HG02571 (cell line): ENCODE results near the gene FOSL1.
A peak's percentile ranks its signal among the peaks of the same experiment; 100 is the strongest.

Experiments
- ATAC-seq: cut with Tn5 transposase; IDR thresholded peaks from one replicate; pipeline ENCODE4 v1.9.1; 2021; ENCODE audit warnings: mild to moderate bottlenecking, moderate library complexity; ENCODE audit not compliant: unreplicated experiment

The FOSL1 gene

DNA sequence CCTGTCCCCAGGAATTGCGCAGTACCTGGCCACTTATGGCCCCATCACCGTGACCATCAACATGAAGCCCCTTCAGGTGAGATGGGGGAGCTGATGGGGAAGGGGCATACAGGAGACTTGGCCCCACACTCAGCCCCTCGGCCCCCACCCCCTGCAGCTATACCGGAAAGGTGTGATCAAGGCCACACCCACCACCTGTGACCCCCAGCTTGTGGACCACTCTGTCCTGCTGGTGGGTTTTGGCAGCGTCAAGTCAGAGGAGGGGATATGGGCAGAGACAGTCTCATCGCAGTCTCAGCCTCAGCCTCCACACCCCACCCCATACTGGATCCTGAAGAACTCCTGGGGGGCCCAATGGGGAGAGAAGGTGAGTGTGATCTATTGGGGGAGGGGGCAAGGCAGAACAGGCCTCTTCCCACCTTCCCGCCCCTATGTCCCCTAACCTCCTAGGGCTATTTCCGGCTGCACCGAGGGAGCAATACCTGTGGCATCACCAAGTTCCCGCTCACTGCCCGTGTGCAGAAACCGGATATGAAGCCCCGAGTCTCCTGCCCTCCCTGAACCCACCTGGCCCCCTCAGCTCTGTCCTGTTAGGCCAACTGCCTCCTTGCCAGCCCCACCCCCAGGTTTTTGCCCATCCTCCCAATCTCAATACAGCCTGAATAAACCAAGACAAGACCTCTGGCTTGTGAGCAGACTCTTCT lies 17.0 kb downstream of the FOSL1 start:
- no peak for ATAC-seq

DNA sequence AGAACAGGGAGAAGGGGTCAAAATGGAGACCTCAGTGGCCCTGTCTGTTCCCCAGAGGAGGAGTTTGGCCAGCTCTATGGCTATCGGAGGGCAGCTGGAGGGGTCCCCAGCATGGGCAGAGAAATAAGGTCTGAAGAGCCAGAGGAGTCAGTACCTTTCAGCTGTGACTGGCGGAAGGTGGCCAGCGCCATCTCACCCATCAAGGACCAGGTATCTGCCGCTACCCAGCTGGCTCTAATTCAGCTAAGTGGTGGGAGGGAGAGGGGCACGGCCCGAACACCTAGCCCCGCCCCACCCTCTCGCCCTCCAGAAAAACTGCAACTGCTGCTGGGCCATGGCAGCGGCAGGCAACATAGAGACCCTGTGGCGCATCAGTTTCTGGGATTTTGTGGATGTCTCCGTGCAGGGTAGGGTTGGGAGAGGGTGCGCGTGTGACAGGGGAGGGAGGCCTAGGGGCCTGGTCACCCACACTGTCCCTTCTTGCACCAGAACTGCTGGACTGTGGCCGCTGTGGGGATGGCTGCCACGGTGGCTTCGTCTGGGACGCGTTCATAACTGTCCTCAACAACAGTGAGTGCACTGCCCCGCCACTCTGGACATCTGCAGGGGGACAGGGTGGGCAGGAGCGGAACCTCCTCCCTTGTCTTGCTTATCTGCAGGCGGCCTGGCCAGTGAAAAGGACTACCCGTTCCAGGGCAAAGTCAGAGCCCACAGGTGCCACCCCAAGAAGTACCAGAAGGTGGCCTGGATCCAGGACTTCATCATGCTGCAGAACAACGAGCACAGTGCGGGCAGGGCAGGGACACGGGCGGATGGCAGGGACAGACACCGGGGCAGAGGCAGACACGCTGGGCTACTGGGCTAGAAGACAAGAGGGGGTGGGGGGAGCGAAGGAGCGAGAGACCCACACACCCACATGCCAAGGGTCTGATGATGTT lies 17.8 kb downstream of the FOSL1 start:
- no peak for ATAC-seq

GRCh38 chr11:65880844-65881421 lies 19.3 kb downstream of the FOSL1 start:
- ATAC-seq: no peak

GRCh38 chr11:65880027-65880426 lies 20.2 kb downstream of the FOSL1 start:
- ATAC-seq: no peak

- no peak for ATAC-seq
Observed at GRCh38 chr11:65879617-65880016, 20.6 kb downstream of the FOSL1 start, which contains the start of gene CTSW. Gene CTSW (plus strand): TSS chr11:65879837. CDS start chr11:65879855, 18 bp downstream.

- peak; percentile 79 for ATAC-seq
Observed at GRCh38 chr11:65873318-65874156, 26.7 kb downstream of the FOSL1 start.

GRCh38 chr11:65872586-65873317 lies 27.4 kb downstream of the FOSL1 start, which contains the start of gene EFEMP2:
Gene EFEMP2 (minus strand): TSS chr11:65872800. CDS start chr11:65872354, 446 bp downstream.
- ATAC-seq: no peak

DNA sequence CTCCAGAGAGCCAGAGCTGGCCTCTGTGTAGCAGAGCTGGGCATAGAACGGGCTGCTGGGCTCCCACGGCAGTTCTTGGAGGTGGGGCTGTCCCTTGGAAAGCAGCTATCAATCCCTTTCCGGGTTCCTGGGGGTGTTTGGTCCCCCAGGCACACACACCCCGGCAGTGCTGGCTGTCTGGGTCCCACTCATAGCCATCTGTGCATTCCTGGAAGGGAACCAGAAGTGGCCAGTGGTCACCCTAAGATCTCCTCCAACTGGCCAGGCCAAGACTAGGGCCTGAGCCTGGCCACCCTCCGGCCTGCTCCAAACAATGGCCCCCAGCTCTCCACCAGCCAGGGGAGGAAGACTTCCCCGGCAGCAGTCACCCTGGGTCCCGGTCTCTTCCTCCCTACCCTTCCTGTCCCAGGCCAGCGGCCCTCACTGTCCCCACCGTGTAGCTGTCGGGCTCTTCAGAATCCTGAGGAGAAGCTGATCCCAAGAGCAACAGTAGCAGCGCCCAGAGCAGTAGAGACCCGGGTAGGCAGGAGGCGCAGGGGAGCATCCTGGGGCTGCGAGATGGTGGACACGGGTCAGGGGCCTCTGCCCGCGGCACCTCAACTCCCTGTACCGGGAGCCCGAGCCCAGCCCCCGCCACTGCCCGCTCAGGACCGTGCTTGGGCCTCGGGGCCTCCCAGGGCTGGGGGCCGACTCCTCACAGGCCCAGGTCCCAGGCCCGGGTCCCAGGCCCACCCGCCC lies 28.2 kb downstream of the FOSL1 start:
- no peak for ATAC-seq

DNA sequence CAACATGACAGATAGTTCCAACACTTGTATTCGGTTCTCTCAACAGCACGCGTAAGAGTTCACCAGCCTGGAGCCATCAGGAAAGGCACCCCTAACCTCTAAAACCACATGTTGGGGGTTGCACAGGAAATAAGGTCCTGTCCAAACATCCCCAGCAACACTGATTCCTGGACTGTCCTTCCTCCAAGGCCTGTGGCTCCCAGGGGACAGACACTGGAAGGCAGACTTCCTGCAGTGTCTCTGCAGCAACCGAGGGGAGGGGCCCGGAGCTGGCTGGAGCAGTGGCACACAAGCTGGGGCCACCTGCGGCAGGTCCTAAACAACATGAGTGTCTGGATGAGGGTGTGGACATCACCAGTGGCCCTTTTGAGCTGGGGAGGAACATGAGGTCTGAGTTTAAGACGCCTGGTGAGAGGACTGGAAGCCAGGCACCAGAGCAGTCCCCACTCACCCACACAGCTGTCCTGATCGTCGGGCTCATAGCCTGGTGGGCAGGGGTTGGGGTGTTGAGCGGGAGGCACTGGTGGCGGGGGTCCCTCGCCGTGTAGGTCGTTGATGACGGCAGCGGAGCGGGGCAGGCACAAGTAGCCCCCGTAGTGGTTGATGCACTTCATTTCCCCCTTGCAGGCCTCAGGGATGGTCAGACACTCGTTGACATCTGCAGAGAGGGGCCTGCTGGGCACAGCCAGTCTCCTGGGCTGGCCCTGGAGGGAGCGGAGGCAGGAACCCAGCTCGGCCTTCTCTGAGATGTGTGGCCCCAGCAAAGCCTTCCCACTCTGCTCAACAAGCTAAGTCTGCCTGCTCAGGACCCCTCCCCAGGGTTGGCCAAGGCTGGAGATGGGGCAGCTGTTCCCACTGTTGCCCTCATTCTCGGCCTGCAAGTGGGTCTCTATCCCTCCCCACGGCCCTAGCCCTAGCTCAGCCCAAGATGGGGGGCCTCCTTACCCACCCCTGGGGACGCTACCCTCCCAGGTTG lies 29.2 kb downstream of the FOSL1 start:
- ATAC-seq: no peak

DNA sequence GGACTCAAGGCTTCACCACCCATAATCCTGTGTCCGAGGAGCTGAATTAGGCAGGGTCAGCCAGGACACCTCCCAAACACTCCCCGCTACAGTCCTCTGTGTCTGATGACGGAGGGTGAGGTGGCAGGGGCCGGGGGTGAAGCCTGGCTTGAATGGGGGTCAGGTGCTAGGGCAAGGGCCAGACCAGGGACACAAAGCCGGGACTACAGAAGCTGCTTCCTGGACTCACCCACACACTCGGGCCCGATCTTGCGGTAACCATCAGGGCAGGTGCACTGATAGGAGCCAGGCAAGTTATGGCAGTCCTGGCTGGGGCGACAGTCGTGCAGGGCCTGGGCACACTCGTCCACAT lies 29.9 kb downstream of the FOSL1 start:
- no peak for ATAC-seq

GRCh38 chr11:65869643-65870306 lies 30.4 kb downstream of the FOSL1 start:
- ATAC-seq: no peak

GRCh38 chr11:65868907-65869306 lies 31.3 kb downstream of the FOSL1 start:
- ATAC-seq: no peak

DNA sequence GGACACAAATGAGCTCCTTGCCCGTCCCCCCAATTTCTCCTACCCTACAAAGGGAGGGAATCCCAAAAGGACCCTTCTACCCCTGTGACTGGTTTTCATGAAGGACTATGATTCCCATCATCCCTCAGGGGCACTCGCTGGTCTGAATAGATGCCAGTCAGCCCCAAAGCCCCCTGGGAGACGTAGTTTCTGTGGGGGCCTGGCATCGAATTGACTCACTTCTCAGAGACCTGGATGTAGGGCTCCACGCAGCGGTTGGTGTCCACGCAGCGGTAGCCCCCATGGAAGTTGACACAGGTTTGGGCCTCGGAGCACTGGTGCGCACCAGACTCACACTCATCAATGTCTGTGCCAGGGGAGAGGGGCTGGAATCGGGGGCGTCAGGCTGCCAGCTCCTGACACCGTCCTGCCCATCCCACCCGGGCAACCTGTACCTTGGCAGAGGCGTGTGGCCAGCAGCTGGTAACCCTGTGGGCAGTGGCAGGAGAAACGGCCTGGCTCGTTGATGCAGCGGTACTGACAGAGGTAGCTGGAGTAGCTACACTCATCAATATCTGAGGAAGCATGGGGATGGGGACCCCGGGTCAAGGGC lies 32.0 kb downstream of the FOSL1 start:
- ATAC-seq: no peak

GRCh38 chr11:65867284-65868071 lies 32.7 kb downstream of the FOSL1 start:
- no peak for ATAC-seq

GRCh38 chr11:65866509-65867283 lies 33.5 kb downstream of the FOSL1 start:
- ATAC-seq: no peak
